HG03139 (cell line): ENCODE data around the gene STXBP1.
A peak's percentile ranks its signal among the peaks of the same experiment; 100 is the strongest.

ENCODE experiments used
- ATAC-seq: cut with Tn5 transposase; IDR thresholded peaks from one replicate; pipeline ENCODE4 v1.9.1; 2021; ENCODE audit not compliant: unreplicated experiment

Gene STXBP1

GRCh38 chr9:127689329-127690000, 77.4 kb downstream of the STXBP1 start:
- no peak for ATAC-seq

- no peak for ATAC-seq
These were observed 78.7 kb downstream of the STXBP1 start for GRCh38 chr9:127690735-127691134.

- ATAC-seq: no peak
These were observed 80.0 kb downstream of the STXBP1 start for GRCh38 chr9:127692071-127692470.

GRCh38 chr9:127693143-127693542, 81.1 kb downstream of the STXBP1 start:
- ATAC-seq: no peak

- ATAC-seq: no peak
These were observed 81.6 kb downstream of the STXBP1 start for GRCh38 chr9:127693697-127694096.

GRCh38 chr9:127694890-127695720, 83.0 kb downstream of the STXBP1 start:
- ATAC-seq: no peak

- ATAC-seq: no peak
These were observed 85.5 kb downstream of the STXBP1 start for GRCh38 chr9:127697575-127697974.

- ATAC-seq: no peak
These were observed 86.3 kb downstream of the STXBP1 start for GRCh38 chr9:127698386-127698785.

GRCh38 chr9:127698985-127699670, 87.1 kb downstream of the STXBP1 start:
- ATAC-seq: peak; percentile 91

GRCh38 chr9:127700140-127700539, 88.1 kb downstream of the STXBP1 start:
- ATAC-seq: no peak

- ATAC-seq: no peak
These were observed 88.6 kb downstream of the STXBP1 start for GRCh38 chr9:127700594-127701255.

GRCh38 chr9:127703289-127703946, 91.3 kb downstream of the STXBP1 start:
- ATAC-seq: no peak

- ATAC-seq: no peak
These were observed 93.7 kb downstream of the STXBP1 start for GRCh38 chr9:127705577-127706379.

GRCh38 chr9:127706836-127707241, 94.8 kb downstream of the STXBP1 start, which contains the start of gene CFAP157:
Gene CFAP157, plus strand, starts transcription at chr9:127706988. Its CDS starts 44 bp downstream, at chr9:127707032.
- ATAC-seq: no peak

GRCh38 chr9:127707766-127708165, 95.7 kb downstream of the STXBP1 start:
- no peak for ATAC-seq

- no peak for ATAC-seq
These were observed 97.0 kb downstream of the STXBP1 start for GRCh38 chr9:127708952-127709587.

- ATAC-seq: no peak
These were observed 98.2 kb downstream of the STXBP1 start for GRCh38 chr9:127710204-127710783.

GRCh38 chr9:127711226-127711701, 99.2 kb downstream of the STXBP1 start:
- ATAC-seq: no peak

- no peak for ATAC-seq
These were observed 99.8 kb downstream of the STXBP1 start for GRCh38 chr9:127711831-127712274.
